AML-193 (cell line): ENCODE data around the gene PIK3CB.
"Not testable (repeated sequence)": the region's sequence is repeated elsewhere in the genome, so short reads cannot be mapped to it uniquely, and the experiment has no call there.

Source experiments
- DNase-seq, 2 experiments: peaks; one replicate each; lab custom pipeline; 2025; lab: John Stamatoyannopoulos, UW

Gene PIK3CB

DNA sequence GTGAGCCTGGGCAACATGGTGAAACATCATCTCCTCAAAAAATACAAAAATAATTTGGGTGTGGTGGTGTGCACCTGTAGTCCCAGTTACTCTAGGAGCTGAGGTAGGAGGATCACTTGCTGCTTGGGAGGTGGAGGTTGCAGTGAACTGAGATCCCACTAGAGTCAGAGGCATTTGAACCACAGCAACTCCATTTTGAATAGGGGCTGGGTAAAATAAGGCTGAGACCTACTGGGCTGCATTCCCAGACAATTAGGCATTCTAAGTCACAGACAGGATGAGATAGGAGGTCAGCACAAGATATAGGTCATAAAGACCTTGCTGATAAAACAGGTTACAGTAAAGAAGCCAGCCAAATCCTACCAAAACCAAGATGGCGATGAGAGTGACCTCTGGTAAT, 12.1 kb upstream of the PIK3CB start:
- not testable (repeated sequence) for DNase-seq

DNA sequence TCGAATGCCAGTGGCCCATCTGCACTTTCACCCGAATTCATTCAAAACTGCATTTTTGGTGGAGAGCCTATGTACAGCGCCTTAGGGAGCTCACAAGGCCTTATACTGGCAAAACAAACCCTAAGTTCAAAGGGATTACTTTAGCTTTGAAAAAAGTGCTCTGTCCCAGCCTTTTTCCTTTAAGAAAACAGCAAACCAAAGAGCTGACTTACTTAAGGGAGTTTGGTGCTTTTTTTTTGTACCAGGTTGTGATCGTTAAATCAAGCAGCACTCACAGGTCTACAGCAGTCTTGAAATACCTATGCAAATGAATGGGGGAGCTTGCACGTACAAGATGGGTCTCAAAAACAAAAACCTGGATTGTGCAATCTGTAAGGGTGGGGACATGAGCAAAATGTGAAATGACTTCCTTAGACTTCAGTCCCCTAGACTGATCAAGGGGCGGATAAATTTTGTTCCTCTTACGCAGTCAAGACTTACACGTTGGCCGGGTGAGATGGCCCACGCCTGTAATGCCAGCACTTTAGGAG, 11.6 kb upstream of the PIK3CB start:
- DNase-seq, result no peak

DNA sequence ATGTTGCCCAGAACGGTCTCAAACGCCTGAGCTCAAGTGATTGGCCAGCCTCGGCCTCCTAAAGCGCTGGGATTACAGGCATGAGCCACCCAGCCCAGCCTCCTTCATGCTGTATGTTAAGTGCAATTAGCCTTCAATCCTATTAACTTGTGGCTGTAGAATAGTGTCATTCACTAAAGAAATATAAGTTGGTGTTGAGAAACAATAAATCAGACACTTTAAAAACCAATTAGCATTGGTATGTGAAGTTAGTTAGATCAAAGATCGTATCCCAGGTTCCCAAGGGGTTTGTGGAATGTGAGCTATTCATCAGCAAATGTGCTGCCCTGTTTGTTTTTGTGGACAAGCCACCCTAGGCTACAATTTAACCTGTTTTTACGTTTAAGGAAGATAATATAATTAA, 11.0 kb upstream of the PIK3CB start:
- DNase-seq, result no peak

DNA sequence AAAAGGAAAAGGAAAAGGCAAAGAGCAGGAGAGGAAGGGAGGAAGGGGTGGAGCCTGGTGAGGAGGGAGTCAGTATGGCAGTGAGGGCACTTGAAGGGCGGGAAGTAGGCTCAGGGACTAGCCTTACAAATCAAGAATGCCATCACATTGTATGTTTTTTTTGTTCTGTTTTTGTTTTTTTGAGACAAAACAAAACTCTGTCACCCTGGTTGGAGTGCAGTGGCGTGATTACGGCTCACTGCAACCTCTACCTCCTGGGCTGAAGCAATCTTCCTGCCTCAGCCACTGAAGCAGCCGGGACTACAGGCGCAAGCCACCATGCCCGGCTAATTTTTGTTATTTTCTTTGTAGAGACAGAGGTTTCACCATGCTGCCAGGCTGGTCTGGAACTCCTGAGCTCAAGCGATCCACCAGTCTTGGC, 10.5 kb upstream of the PIK3CB start:
- no peak for DNase-seq

DNA sequence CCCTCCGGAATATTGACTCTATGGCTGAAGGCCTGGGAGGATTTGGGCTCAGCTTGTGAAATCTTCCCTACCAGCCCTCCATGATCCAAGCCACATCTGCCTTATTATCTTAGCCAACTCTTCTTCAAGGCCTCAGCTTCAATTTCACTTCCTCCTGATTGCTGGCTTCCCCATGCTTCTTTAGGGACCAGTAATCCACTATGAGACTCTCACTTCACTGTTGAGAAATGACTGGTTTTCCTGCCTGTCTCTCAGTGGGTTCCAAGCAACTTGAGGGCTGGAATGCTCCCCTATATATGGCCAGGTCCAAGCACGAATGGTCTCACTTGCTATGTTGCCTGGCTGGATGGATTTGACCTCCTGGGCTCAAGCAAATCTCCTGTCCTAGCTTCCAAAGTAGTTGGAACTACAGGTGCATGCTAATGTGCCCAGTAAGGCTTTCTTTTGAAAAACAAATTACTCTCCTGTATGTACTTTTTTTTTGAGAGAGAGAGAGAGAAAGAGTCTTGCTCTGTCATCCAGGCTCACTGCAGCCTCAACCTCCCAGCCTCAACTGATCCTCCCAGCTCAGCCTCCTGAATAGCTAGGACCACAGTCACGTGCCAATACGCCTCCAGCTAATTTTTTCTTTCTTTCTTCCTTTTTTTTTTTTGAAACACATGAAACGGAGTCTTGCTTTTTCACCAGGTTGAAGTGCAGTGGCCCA, 7.9 kb upstream of the PIK3CB start:
- peak; percentile 68 to 78 for DNase-seq

DNA sequence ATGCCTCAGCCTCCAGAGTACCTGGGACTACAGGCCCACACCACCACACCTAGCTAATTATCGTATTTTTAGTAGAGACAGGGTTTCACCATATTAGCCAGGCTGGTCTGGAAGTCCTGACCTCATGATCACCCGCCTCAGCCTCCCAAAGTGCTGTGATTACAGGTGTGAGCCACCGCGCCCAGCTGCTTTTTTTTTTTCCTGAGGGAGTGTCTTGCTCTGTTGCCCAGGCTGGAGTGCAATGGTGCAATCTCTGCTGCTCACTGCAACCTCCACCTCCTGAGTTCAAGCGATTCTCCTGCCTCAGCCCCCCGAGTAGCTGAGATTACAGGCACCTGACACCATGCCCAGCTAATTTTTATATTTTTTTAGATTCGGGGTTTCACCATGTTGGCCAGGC, 3.7 kb upstream of the PIK3CB start:
- not testable (repeated sequence) for DNase-seq

DNA sequence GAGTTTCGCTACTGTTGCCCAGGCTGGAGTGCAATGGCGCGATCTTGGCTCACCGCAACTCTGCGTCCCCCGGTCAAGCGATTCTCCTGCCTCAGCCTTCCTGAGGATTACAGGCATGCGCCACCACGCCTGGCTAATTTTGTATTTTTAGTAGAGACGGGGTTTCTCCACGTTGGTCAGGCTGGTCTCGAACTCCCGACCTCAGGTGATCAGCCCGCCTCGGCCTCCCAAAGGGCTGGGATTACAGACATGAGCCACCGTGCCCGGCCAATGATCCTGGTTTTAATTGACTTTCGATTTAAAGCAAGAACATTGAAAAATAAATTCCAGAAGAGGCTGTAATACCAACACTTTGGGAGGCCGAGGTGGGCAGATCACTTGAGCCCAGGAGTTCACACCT, 1.1 kb upstream of the PIK3CB start:
- DNase-seq, result not testable (repeated sequence)

DNA sequence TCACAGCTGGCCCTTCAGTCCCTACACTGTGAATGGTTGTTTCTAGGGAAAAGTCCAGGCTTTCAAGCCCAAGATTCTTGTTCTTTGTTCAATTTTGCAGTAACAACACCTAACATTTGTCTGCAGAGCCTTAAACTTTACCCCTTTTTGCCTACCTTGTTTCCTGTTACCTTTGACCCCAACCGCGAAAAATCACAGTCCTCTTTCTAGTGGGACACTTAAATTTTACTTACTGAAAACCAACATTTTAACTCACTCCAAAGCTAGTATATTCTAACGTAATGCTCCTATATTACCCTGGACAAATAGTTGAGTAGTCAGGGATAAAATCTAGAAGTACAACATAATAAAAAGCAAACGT, 649 bp upstream of the PIK3CB start:
- DNase-seq, result no peak

DNA sequence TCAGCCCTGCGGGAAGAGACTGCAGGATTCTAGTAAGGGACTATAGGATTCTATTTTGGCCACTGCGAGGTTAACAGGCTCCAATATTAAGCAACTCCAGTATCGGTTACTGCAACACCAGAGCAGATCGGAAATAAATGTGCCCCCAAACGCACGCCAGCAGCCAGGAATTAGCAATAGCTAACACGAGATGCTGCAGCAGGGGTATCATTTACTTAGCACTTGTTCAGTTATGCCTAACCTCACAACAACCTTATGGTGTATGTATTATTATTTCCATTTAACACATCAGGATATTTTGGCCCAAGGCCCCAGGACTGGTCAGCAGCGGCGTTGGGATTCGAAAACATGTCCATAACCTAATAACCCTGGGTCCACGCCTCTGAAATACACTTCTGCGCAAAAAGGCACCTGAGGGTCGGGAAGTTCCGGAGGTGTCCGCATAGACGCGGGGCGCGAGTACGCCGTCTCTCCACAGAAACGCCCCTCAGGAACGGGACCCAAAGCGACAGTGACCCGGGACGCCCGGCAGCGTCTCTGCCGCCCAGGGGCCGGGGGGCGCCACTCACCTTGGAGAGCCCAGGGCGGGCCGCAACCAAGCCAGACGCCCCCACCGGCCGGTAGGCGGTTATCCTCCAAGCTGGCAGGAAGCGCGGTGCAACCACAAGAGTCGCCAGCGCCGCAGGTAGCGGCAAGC, 681 bp downstream of the PIK3CB start:
- DNase-seq, result peak; percentile 72 to 83

DNA sequence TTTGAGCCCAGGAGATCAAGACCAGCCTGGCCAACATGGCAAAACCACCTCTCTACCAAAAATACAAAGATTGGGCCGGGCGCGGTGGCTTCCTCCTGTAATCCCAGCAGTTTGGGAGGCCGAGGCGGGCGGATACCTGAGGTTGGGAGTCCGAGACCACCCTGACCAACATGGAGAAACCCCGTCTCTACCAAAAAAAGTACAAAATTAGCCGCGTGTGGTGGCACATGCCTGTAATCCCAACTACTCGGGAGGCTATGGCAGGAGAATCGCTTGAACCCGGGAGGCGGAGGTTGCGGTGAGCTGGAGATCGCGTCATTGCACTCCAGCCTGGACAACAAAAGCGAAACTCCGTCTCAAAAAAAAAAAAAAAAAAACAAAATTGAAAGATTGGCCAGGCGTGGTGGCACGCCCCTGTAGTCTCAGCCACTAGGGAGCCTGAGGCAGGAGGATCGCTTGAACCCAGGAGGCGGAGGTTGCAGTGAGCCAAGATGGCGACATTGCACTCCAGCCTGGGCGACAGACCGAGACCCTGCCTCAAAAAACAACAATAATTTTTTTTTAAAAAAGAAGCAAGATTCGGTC, 2.2 kb downstream of the PIK3CB start:
- DNase-seq, result peak in 1 of 2 experiments; percentile 17

DNA sequence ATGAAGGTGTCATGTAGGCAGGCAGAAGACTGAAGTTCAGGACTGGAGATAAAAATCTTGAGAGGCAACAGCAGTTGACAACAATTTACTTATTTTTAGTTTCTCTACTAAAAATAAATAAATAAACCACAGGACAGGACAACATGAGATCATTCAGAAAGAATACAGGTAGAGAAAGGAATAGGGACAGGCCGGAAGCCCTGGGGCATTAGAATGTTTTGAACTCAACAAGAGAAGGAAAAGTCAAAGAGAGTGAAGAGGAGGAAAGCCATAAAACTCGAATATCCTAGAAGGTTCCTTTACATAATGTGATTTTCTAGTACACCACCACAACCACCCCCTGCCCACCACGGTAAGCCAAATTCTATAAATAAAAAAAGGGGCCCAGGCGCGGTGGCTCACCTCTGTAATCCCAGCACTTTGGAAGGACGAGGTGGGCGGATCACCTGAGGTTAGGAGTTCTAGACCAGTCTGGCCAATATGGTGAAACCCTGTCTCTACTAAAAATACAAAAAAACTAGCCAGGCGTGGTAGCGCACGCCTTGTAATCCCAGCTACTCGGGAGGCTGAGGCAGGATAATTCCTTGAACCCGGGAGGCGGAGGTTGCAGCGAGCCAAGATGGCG, 4.7 kb downstream of the PIK3CB start:
- DNase-seq, result no peak

DNA sequence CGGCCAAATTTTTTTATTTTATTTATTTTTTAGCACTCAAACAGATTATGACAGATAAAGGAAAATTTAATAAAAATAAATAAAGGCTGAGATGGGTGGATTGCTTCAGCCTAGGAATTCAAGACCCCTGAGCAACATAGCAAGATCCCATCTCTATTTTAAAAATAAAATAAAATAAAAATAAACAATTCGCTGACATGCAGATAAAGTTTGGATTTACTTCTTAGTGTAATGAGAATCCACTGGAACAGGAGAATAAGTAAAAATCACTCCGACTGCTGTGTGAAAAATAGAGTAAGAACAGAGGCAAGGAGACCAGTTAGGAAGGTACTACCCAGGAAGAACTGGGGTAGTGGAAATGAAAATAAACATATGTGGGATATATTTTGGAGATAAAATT, 5.6 kb downstream of the PIK3CB start:
- no peak for DNase-seq

DNA sequence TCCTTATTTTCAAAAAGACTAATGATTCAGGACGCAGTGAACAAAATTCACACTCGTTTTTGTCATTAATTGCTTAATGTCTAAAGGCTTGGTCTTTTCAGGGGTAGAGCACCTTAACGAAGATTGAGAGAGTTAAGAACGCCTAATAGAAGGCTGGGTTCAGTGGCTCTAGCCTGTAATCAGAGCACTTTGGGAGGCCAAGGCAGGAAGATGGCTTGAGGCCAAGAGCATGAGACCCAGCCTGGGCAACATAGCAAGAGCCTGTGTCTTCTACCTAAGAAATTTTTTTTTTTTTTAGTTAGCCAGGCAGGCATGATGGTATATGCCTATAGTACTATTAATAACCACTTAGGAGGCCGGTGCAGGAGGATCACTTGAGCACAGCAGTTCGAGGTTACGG, 7.5 kb downstream of the PIK3CB start:
- DNase-seq, result no peak

DNA sequence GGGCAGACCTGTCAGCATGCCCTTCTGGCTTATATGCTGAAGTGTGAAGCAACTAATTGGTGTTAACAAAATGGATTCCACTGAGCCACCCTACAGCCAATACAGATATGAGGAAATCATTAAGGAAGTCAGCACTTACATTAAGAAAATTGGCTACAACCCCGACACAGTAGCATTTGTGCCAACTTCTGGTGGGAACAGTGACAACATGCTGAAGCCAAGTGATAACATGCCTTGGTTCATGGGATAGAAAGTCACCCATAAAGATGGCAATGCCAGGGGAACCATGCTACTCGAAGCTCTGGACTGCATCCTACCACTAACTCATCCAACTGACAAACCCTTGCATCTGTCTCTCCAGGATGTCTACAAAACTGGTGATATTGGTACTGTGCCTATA, 9.4 kb downstream of the PIK3CB start:
- peak in 1 of 2 experiments; percentile 24 for DNase-seq

DNA sequence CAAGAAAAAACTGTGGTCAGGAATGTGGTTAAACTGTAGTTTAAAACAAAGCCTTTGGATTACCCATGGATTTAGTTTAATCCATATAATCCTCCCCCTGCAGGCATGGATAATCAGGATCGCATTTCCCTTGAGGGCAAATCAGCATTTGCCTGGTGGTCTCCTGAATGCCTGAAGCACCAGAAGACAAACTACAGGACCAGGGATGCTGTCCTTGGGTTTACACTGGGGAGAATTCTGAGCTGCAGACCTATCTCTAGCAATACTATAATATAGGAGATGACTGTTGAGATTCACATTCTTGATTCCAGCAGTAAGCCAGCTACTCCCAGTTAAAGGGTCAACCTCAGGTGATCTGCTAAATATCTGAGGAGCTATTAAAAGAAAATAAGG, 10.6 kb downstream of the PIK3CB start:
- no peak for DNase-seq

DNA sequence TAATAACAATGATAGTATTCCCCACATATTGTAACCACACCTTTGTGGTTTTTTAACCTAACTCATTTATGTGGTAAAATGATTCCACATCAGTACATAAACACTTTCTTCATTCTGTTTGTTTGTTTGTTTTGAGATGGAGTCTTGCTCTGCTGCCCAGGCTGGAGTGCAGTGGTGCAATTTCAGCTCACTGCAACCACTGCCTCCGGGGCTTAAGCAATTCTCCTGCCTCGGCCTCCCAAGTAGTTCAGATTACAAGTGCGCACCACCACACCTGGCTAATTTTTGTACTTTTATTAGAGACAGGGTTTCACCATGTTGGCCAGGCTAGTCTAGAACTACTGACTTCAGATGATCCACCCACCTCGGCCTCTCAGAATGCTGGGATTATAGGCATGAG, 14.3 kb downstream of the PIK3CB start:
- not testable (repeated sequence) for DNase-seq

DNA sequence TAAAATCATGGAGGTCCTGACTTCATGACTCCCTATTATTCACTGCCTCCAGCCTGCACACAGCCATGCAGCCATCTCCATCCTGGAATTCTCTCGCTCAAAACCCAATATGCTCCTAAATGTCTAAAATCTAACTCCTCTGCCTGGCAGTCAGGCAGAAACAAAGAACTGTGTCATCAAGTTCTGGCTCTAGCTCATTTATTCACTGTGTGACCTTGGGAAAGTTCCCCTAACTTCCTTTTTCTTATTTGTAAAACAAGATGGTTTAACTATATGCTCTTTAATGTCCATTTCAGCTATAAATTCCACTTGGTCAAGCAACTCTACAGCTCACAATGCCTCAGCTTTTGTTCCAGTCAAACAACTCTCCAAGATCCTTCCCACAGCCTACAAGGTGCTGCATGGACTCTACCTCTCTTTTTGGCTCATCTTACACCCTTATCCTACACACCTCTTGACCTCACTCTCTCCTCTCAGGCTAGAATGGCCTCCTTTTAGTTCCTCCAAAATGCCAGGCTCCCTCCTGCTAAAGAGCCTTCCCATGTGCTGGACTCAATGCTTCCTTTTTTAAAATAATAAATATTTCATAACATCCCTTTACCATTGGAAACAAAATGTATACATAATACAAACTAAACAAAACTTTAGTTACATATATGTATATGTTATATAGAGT, 16.4 kb downstream of the PIK3CB start:
- peak; percentile 35 to 53 for DNase-seq

DNA sequence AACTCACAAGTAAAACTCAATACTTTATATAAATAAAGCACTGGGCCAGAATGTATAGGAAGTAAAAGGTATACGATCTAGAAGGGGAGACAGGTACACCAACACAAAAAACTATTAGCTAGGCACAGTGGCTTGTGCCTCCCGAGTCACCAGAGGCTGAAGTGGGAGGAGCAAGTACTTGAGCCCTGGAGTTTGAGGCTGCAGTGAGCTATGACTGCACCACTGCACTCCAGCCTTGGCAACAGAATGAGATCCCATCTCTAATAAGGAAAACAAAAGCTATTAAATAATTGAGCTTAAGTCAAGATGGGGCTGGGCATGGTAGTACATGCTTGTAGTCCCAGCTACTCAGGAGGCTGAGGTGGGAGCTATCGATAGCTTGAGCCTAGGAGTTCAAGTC, 17.0 kb downstream of the PIK3CB start:
- DNase-seq, result no peak

DNA sequence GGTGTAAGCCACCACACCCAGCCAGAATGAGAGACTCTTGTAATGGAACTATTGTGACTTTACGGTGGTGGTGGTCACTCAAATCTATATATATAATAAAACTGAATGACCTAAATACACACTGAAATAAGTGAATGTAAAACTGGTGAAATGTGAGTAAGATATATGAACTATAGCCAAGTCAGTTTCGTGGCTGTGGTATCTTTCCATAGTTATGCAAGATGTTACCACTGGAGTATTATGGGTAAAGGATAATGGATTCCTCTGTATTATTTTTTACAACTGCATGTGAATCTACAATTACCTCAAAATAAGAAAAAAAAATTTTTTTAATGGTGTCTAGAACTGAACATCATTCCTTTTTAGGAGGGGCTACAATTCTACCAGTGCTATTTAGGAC, 21.9 kb downstream of the PIK3CB start:
- peak; percentile 16 to 27 for DNase-seq

DNA sequence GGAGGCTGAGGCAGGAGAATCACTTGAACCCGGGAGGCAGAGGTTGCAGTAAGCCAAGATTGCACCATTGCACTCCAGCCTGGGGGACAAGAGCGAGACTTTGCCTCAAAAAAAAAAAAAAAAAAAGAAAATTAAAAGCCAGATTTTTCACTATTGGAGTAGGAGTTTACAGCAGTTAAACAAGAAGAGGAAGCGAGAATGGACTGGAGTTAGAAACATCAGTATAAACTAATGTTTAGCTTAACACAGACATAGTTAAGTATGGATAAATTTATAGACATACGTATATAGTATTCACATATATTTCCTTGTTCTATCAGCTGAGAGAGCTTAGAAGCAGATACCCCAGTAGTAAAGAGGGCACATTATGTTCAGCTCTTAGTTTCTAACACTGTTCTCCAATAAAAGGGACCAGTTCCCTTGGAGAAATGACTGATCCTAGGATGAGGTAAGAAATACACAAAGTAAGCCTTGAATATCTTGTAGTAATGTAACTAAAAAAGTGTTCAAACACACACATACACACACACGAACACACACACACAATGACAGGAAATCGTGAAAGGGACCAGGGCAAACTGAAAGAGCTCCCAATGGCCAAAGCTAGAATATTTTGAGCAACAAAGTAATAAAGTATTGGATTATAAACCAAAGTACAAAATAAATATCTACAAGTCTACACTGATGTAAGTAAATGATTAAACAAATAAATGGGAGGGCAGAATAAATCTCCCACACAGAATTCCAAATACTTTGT, 25.1 kb downstream of the PIK3CB start:
- no peak for DNase-seq

DNA sequence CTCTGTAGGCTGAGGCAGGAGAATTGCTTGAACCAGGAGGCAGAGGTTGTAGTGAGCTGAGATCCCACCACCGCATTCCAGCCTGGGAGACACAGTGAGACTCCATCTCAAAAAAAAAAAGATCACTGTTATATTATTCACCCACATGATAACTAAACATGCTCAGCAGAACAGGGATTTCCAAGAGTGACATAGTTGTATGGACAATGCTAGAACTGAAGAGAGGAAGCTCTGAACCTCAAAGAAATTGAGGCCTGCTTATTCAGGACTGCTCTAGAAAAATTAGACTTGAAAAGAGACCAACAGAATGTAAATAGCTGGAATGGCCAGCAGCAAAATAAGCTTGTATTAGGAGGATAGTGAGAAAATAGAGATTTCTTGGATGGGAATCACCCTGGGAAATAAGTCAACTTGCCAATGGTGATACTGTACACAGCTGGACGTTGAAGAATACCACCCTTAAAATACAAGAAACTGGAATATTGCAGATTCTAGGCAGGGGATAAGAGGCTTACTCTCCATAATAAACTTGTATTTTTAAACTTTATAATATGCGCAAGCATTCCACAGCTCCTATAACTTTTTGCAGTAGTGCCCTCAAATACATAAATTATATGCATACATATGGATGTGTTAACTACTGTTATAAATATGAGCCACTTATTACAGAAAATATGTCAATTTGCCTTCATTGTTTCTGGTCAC, 28.2 kb downstream of the PIK3CB start:
- no peak for DNase-seq
